ENCODE data around the gene MAP3K8. TPM values are rescaled to one million over a fixed set of nuclear protein-coding genes. Genes with fewer than 3 reads are reported as not detected.
"Not testable (repeated sequence)": the region's sequence is repeated elsewhere in the genome, so short reads cannot be mapped to it uniquely, and the experiment has no call there.

MAP3K8 gene
- total and polyA plus RNA-seq, 2 donors from 2014 or later: 6.7 to 41.6 TPM

DNA sequence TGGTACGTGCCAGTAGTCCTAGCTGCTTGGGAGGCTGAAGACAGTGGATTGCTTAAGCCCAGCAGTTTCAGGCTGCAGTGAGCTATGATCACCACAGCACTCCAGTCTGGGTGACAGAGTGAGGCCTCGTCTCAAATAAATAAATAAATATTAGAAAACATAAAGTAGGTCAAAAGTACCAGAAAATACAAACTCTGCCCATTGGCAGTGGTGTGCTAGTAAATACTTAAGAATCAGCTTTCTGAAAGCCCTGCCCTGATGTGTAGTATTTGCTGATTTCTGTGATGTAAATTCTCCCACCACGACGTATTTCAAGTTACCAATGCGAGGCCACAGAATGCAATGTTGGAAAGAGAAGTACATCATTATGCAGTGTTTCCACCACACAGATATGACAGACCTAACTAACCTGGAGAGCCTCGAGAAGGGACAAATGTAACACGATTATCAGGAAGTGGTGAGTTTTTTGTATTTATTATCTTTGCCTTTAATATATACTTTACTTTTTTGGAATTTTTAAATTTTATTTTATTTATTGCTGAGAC is 11.8 kb upstream of the MAP3K8 start:
- no peaks in the 10 kb centered on the region for H3K27me3 ChIP-seq (ENCODE audit: control insufficient read depth, insufficient read depth, low read length)
- H3K36me3 ChIP-seq (ENCODE audit: control insufficient read depth in 2 of 3, insufficient read depth in 3 of 3, low read length in 3 of 3): no peaks in the 10 kb centered on the region
- H3K4me3 ChIP-seq (ENCODE audit: low read length in 3 of 3): no peak overlapping the region
- intact Hi-C loops (cut with DNase I): no loop called here
- DNase-seq (no peak), FAIRE-seq (no peak)
- peaks cover 7 to 9% (median 8%) of the 10 kb centered on the region in 3 donors for H3K4me1 ChIP-seq (ENCODE audit: control insufficient read depth in 2 of 3, insufficient read depth in 2 of 3, low read depth in 1 of 3, low read length in 3 of 3)
- H3K9me3 ChIP-seq (ENCODE audit: control insufficient read depth in 2 of 3, insufficient read depth in 1 of 3, low read length in 3 of 3): no peaks in the 10 kb centered on the region
- no peak overlapping the region for H3K9ac ChIP-seq (ENCODE audit: low read length in 3 of 3)
- H3K27ac ChIP-seq (ENCODE audit: low read depth in 2 of 2, low read length in 2 of 2): no peak overlapping the region
- TF ChIP-seq CTCF (IDR thresholded peaks at IDR 0.05; ENCODE audit: borderline replicate concordance, extremely low read depth, insufficient read depth): no peak

GRCh38 chr10:30422981-30423654 is 10.9 kb upstream of the MAP3K8 start:
- TF ChIP-seq CTCF (IDR thresholded peaks at IDR 0.05; ENCODE audit: borderline replicate concordance, extremely low read depth, insufficient read depth): no peak
- H3K4me1 ChIP-seq (ENCODE audit: control insufficient read depth in 2 of 3, insufficient read depth in 2 of 3, low read depth in 1 of 3, low read length in 3 of 3): peaks cover 7 to 15% (median 9%) of the 10 kb centered on the region in 3 donors
- no peak for FAIRE-seq
- H3K27me3 ChIP-seq (ENCODE audit: control insufficient read depth, insufficient read depth, low read length): no peaks in the 10 kb centered on the region
- H3K4me3 ChIP-seq (ENCODE audit: low read length in 3 of 3): peak overlapping the region in 1 of 3 donors; percentile 4
- no peaks in the 10 kb centered on the region for H3K9me3 ChIP-seq (ENCODE audit: control insufficient read depth in 2 of 3, insufficient read depth in 1 of 3, low read length in 3 of 3)
- peak; percentile 81 to 91 (median 87) for DNase-seq
- H3K9ac ChIP-seq (ENCODE audit: low read length in 3 of 3): no peak overlapping the region
- H3K27ac ChIP-seq (ENCODE audit: low read depth in 2 of 2, low read length in 2 of 2): peak overlapping the region in 1 of 2 donors; percentile 66
- intact Hi-C loops (cut with DNase I): no loop called here
- H3K36me3 ChIP-seq (ENCODE audit: control insufficient read depth in 2 of 3, insufficient read depth in 3 of 3, low read length in 3 of 3): no peaks in the 10 kb centered on the region

- H3K9ac ChIP-seq (ENCODE audit: low read length in 3 of 3); H3K36me3 ChIP-seq (ENCODE audit: control insufficient read depth in 2 of 3, insufficient read depth in 3 of 3, low read length in 3 of 3); H3K9me3 ChIP-seq (ENCODE audit: control insufficient read depth in 2 of 3, insufficient read depth in 1 of 3, low read length in 3 of 3); FAIRE-seq; H3K27me3 ChIP-seq (ENCODE audit: control insufficient read depth, insufficient read depth, low read length); intact Hi-C loops (cut with DNase I); DNase-seq: not testable (repeated sequence)
- Histone ChIP-seq H3K27ac (ENCODE audit: low read depth in 2 of 2, low read length in 2 of 2) (peak overlapping the region in 1 of 2 donors; percentile 59), H3K4me3 (ENCODE audit: low read length in 3 of 3) (peak overlapping the region in 1 of 3 donors; percentile 4), H3K4me1 (ENCODE audit: control insufficient read depth in 2 of 3, insufficient read depth in 2 of 3, low read depth in 1 of 3, low read length in 3 of 3) (peaks cover 7 to 15% (median 9%) of the 10 kb centered on the region in 3 donors)
Measured at GRCh38 chr10:30423655-30424275, 10.2 kb upstream of the MAP3K8 start.

- Histone ChIP-seq H3K9me3 (ENCODE audit: control insufficient read depth in 2 of 3, insufficient read depth in 1 of 3, low read length in 3 of 3) (no peaks in the 10 kb centered on the region), H3K36me3 (ENCODE audit: control insufficient read depth in 2 of 3, insufficient read depth in 3 of 3, low read length in 3 of 3) (no peaks in the 10 kb centered on the region), H3K27me3 (ENCODE audit: control insufficient read depth, insufficient read depth, low read length) (no peaks in the 10 kb centered on the region), H3K4me3 (ENCODE audit: low read length in 3 of 3) (no peak overlapping the region), H3K27ac (ENCODE audit: low read depth in 2 of 2, low read length in 2 of 2) (no peak overlapping the region), H3K9ac (ENCODE audit: low read length in 3 of 3) (no peak overlapping the region), H3K4me1 (ENCODE audit: control insufficient read depth in 2 of 3, insufficient read depth in 2 of 3, low read depth in 1 of 3, low read length in 3 of 3) (peaks cover 7 to 15% (median 9%) of the 10 kb centered on the region in 3 donors)
- FAIRE-seq (no peak), DNase-seq (no peak)
- no peak for TF ChIP-seq CTCF (IDR thresholded peaks at IDR 0.05; ENCODE audit: borderline replicate concordance, extremely low read depth, insufficient read depth)
- intact Hi-C loops (cut with DNase I): no loop called here
Measured at GRCh38 chr10:30425336-30426075, 8.5 kb upstream of the MAP3K8 start.

Measured in kidney (tissue), 14 donors.